ENCODE results near the gene B4GALNT2. TPM values are rescaled to one million over a fixed set of nuclear protein-coding genes. Genes with fewer than 3 reads are reported as not detected.

B4GALNT2 gene
- total and polyA plus RNA-seq, 2 of the 13 experiments (the other 11 are each of a cell fraction or from before 2014, with no cell fraction given) = not detected

GRCh38 chr17:49191917-49192741 lies 59.6 kb downstream of the B4GALNT2 start (continued):
- TF ChIP-seq, protein P1, sequence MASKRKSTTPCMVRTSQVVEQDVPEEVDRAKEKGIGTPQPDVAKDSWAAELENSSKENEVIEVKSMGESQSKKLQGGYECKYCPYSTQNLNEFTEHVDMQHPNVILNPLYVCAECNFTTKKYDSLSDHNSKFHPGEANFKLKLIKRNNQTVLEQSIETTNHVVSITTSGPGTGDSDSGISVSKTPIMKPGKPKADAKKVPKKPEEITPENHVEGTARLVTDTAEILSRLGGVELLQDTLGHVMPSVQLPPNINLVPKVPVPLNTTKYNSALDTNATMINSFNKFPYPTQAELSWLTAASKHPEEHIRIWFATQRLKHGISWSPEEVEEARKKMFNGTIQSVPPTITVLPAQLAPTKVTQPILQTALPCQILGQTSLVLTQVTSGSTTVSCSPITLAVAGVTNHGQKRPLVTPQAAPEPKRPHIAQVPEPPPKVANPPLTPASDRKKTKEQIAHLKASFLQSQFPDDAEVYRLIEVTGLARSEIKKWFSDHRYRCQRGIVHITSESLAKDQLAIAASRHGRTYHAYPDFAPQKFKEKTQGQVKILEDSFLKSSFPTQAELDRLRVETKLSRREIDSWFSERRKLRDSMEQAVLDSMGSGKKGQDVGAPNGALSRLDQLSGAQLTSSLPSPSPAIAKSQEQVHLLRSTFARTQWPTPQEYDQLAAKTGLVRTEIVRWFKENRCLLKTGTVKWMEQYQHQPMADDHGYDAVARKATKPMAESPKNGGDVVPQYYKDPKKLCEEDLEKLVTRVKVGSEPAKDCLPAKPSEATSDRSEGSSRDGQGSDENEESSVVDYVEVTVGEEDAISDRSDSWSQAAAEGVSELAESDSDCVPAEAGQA (IDR thresholded peaks at IDR 0.05; ENCODE audit: low read depth) = peak; percentile 80
- TF ChIP-seq, protein P1 (CRISPR knock-in tag; IDR thresholded peaks at IDR 0.05; ENCODE audit: borderline replicate concordance) = peak; percentile 95; the same call in 1 of the 2 replicates
- peak; percentile 99 for TF ChIP-seq MAX (IDR thresholded peaks at IDR 0.05)
- TF ChIP-seq ZNF598 (CRISPR knock-in tag; IDR thresholded peaks at IDR 0.05; ENCODE audit: borderline replicate concordance) = peak; percentile 95
- peak; percentile 25 for TF ChIP-seq HMG20A (CRISPR knock-in tag; IDR thresholded peaks at IDR 0.05; ENCODE audit: borderline replicate concordance)
- no peak for TF ChIP-seq ZNF713 (CRISPR knock-in tag; IDR thresholded peaks at IDR 0.05)
- peak; percentile 92 for TF ChIP-seq SALL2 (CRISPR knock-in tag; IDR thresholded peaks at IDR 0.05)
- no peak for TF ChIP-seq ZNF251 (CRISPR knock-in tag; IDR thresholded peaks at IDR 0.05)
- TF ChIP-seq GFI1 (CRISPR knock-in tag; IDR thresholded peaks at IDR 0.05; ENCODE audit: borderline replicate concordance) = peak; percentile 92
- TF ChIP-seq ZSCAN29 (CRISPR knock-in tag; conservative IDR thresholded peaks at IDR 0.05) = peak; percentile 93
- TF ChIP-seq, protein P2, sequence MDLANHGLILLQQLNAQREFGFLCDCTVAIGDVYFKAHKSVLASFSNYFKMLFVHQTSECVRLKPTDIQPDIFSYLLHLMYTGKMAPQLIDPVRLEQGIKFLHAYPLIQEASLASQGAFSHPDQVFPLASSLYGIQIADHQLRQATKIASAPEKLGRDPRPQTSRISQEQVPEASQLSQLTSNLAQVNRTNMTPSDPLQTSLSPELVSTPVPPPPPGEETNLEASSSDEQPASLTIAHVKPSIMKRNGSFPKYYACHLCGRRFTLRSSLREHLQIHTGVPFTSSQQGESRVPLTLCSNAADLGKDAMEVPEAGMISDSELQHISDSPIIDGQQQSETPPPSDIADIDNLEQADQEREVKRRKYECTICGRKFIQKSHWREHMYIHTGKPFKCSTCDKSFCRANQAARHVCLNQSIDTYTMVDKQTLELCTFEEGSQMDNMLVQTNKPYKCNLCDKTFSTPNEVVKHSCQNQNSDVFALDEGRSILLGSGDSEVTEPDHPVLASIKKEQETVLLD (CRISPR knock-in tag; IDR thresholded peaks at IDR 0.05; ENCODE audit: low read depth) = 0 out of 2 replicates have a peak, but pooled peaks have one; percentile 51
- peak; percentile 77; the same call in 1 of the 2 replicates for TF ChIP-seq ZNF275 (CRISPR knock-in tag; IDR thresholded peaks at IDR 0.05; ENCODE audit: borderline replicate concordance)
- peak; percentile 97 for TF ChIP-seq ZNF224 (CRISPR knock-in tag; IDR thresholded peaks at IDR 0.05)
- peak; percentile 11; the same call in 1 of the 2 replicates for TF ChIP-seq ZNF652 (CRISPR knock-in tag; IDR thresholded peaks at IDR 0.05; ENCODE audit: borderline replicate concordance, low read depth)
- TF ChIP-seq DNMT1 (CRISPR knock-in tag; IDR thresholded peaks at IDR 0.05) = no peak
- TF ChIP-seq FOXA3 (CRISPR knock-in tag; IDR thresholded peaks at IDR 0.05) = peak; percentile 49; the same call in 1 of the 2 replicates
- 0 out of 2 replicates have a peak, but pooled peaks have one; percentile 83 for TF ChIP-seq ZNF30 (CRISPR knock-in tag; IDR thresholded peaks at IDR 0.05)
- TF ChIP-seq ZNF496 (CRISPR knock-in tag; IDR thresholded peaks at IDR 0.05; ENCODE audit: insufficient replicate concordance) = no peak
